NB4 (cell line): ENCODE data around the gene KATNA1.
A peak's percentile ranks its signal among the peaks of the same experiment; 100 is the strongest.

ENCODE experiments used
- MAX ChIP-seq: IDR thresholded peaks from 2 replicates; pipeline ENCODE4 v1.6.1; 2011; ENCODE audit warnings: low read depth, low read length
- POLR2A ChIP-seq: IDR thresholded peaks from 2 replicates; pipeline ENCODE4 v1.6.1; 2011; ENCODE audit warnings: mild to moderate bottlenecking; ENCODE audit not compliant: insufficient read length; ENCODE audit errors: extremely low read depth
- TF ChIP-seq, protein P1 (sequence below): IDR thresholded peaks from one replicate; pipeline ENCODE4 v1.5.1; 2012; ENCODE audit warnings: low read depth, low read length

DNA sequence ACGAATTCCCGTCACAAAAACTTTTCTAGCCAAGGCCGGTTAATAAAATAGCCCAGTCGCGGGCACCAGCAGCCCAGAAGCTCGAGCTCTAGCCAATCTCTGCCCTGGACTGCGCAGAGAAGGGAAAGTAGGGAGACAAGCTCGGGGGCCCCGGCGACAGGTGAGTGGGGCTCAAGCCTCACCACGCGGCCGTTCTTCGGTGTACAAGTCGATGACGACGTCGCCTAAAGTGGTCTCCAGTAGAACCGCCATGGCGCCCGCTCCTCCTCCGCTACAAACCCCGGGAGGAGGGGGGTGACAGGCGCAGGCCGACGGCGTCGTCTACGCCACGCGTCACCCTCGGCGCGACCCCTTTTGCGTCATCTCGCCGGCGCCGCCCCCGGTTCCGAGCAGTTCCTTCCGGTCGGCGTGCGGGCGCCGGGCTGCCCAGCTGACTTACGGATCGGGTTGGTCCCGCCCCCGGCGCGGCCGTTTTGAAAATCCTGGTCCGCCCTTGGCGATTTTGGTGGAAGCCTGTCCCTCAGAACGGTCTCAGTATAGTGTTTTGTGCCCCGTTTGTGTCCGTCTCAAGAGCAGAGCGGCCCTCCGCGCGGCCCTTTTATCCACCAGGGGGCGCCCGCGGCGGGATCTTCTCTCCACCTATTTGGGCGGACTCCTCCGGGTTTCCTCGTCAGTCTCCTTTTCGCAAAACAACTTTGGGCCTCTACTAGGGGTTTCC is 102.6 kb downstream of the KATNA1 start, which contains the start of gene PPIL4:
- TF ChIP-seq, protein P1, sequence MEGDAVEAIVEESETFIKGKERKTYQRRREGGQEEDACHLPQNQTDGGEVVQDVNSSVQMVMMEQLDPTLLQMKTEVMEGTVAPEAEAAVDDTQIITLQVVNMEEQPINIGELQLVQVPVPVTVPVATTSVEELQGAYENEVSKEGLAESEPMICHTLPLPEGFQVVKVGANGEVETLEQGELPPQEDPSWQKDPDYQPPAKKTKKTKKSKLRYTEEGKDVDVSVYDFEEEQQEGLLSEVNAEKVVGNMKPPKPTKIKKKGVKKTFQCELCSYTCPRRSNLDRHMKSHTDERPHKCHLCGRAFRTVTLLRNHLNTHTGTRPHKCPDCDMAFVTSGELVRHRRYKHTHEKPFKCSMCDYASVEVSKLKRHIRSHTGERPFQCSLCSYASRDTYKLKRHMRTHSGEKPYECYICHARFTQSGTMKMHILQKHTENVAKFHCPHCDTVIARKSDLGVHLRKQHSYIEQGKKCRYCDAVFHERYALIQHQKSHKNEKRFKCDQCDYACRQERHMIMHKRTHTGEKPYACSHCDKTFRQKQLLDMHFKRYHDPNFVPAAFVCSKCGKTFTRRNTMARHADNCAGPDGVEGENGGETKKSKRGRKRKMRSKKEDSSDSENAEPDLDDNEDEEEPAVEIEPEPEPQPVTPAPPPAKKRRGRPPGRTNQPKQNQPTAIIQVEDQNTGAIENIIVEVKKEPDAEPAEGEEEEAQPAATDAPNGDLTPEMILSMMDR, result peak; percentile 81
- TF ChIP-seq POLR2A, result peak; percentile 86
- TF ChIP-seq MAX, result peak; percentile 80
